Measurements from ENCODE around the gene DDX59. TPM values are rescaled to one million over a fixed set of nuclear protein-coding genes. Genes with fewer than 3 reads are reported as not detected.
A peak's percentile ranks its signal among the peaks of the same experiment; 100 is the strongest.

DDX59 gene
- total and polyA plus RNA-seq, 4 donors, result 20.9 to 28.7 (median 23.1) TPM

DNA sequence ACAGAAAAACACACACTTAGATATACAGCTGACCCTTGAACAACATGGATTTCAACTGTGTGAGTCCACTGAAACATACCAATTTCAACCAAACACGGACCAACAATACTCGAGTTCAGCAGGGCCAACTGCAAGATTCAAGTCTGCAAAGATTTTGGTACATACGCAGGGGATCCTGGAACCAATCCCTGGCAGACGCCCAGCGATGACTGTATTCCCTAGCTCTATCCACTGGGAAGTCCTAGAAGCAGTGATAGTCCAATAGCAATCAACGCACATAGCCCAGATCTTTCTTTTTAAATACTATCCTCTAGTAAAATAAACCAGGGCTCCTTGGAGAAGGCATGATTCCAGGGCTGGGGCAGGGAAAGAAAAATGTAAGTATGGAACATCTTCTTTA, 9.0 kb downstream of the DDX59 start:
- ATAC-seq (ENCODE audit: low FRiP score), result peak; percentile 49
- H3K4me3 ChIP-seq (ENCODE audit: low read length in 2 of 2), result no peak overlapping the region
- WGBS, 2 donors, result 50 to 60% methylated on average over 6 of the region's 6 CpGs
- H3K27ac ChIP-seq (ENCODE audit: low read depth in 1 of 2, low read length in 2 of 2), result no peak overlapping the region
- peak; percentile 68 to 89 for DNase-seq
- peaks cover 0 to 8% of the 10 kb centered on the region in 2 donors for H3K4me1 ChIP-seq (ENCODE audit: control insufficient read depth in 1 of 2, insufficient read depth in 2 of 2, low read length in 2 of 2)
- no peaks in the 10 kb centered on the region for H3K9me3 ChIP-seq (ENCODE audit: control insufficient read depth, low read length)
- peaks cover 4% of the 10 kb centered on the region in 2 donors for H3K36me3 ChIP-seq (ENCODE audit: control insufficient read depth in 1 of 2, insufficient read depth in 2 of 2, low read length in 1 of 2)
- H3K27me3 ChIP-seq (ENCODE audit: control insufficient read depth in 1 of 2, insufficient read depth in 2 of 2, low read length in 1 of 2), result no peaks in the 10 kb centered on the region
- intact Hi-C loops (cut with DNase I), result no loop called here

DNA sequence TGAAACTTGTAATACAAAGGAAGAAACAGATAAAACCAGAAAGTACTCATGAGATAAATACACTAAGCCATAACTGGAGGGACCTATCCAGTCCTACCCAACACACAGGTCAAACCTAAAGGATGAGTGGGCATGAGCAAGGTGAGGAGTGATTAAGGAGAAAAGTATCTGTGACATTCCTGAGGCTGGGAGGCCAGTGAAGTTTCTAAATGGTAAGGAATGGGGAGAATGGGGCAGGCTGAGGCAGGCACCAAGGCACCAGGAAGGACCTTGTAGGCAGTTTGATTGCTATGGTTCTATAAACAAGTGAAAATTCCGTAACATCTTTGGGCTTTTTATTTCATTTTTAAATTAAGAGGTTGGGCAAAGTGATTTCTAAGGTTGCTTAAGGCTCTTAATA, 10.4 kb downstream of the DDX59 start:
- Histone ChIP-seq H3K27me3 (ENCODE audit: control insufficient read depth in 1 of 2, insufficient read depth in 2 of 2, low read length in 1 of 2) (no peaks in the 10 kb centered on the region), H3K9me3 (ENCODE audit: control insufficient read depth, low read length) (no peaks in the 10 kb centered on the region), H3K4me1 (ENCODE audit: control insufficient read depth in 1 of 2, insufficient read depth in 2 of 2, low read length in 2 of 2) (peaks cover 0 to 5% of the 10 kb centered on the region in 2 donors), H3K27ac (ENCODE audit: low read depth in 1 of 2, low read length in 2 of 2) (no peak overlapping the region), H3K4me3 (ENCODE audit: low read length in 2 of 2) (no peak overlapping the region), H3K36me3 (ENCODE audit: control insufficient read depth in 1 of 2, insufficient read depth in 2 of 2, low read length in 1 of 2) (peaks cover 4% of the 10 kb centered on the region in 2 donors)
- WGBS, 2 donors, result 89 to 96% methylated on average over 1 of the region's 1 CpG
- ATAC-seq (ENCODE audit: low FRiP score), result no peak
- no peak for DNase-seq
- intact Hi-C loops (cut with DNase I), result no loop called here

DNA sequence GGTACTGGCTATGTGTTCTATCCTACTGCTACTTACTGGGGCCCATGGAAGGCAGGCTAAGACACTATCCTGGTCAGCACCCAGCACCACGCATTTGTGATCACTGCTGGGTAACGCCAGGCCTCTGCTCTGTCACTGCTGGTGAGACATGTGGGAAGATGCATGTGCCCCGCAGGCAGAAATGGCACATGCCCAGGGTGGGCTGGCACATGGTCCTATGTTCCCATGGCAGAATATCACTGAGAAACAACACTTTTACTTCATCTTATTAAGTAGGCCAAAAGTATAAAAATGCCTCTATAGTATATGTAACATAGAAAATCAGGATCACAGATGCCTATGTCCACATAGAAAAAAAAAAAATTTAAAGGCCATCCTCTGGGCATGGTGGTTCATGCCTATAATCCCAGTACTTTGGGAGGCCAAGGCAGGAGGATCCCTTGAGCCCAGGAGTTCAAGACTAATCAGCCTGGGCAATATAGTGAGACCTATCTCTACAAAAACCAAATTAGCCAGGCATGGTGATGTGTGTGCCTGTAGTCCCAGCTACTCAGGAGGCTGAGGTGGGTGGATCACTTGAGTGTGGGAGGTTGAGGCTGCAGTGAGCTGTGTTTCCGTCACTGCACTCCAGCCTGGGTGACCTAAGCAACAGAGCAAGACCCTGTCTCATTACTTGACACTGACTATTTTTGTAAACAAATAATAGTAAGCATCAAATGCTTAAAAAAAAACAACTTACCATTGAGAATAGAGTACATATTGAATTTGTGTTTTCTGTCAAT, 11.5 kb downstream of the DDX59 start:
- 93 to 96% methylated on average over 4 of the region's 4 CpGs for WGBS, 2 donors
- Histone ChIP-seq H3K4me3 (ENCODE audit: low read length in 2 of 2) (no peak overlapping the region), H3K27ac (ENCODE audit: low read depth in 1 of 2, low read length in 2 of 2) (no peak overlapping the region), H3K4me1 (ENCODE audit: control insufficient read depth in 1 of 2, insufficient read depth in 2 of 2, low read length in 2 of 2) (no peaks in the 10 kb centered on the region), H3K9me3 (ENCODE audit: control insufficient read depth, low read length) (no peaks in the 10 kb centered on the region), H3K27me3 (ENCODE audit: control insufficient read depth in 1 of 2, insufficient read depth in 2 of 2, low read length in 1 of 2) (no peaks in the 10 kb centered on the region), H3K36me3 (ENCODE audit: control insufficient read depth in 1 of 2, insufficient read depth in 2 of 2, low read length in 1 of 2) (peaks cover 4 to 5% of the 10 kb centered on the region in 2 donors)
- intact Hi-C loops (cut with DNase I), result no loop called here
- ATAC-seq (ENCODE audit: low FRiP score) (no peak), DNase-seq (no peak)

DNA sequence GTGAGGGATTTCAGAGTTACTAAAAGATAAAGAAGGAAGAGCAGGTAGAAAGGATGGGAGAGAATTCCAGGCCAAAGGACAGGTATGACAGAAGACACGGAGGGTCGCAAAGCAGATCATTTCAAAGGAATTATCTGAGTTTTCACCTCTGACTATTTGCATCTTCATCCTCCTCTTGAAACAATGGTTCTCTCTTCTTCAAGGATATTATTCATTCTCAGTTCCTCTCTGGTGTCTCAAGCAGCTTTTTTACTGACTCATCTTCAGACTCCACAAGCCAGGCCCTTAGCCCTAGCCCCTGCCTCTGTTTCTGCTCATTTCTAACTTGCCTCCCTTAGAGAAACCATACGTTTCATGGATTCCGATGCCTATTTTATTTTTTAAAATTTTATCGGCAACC, 15.0 kb downstream of the DDX59 start:
- H3K9me3 ChIP-seq (ENCODE audit: control insufficient read depth, low read length), result no peaks in the 10 kb centered on the region
- intact Hi-C loops (cut with DNase I), result no loop called here
- no peaks in the 10 kb centered on the region for H3K27me3 ChIP-seq (ENCODE audit: control insufficient read depth in 1 of 2, insufficient read depth in 2 of 2, low read length in 1 of 2)
- no peaks in the 10 kb centered on the region for H3K4me1 ChIP-seq (ENCODE audit: control insufficient read depth in 1 of 2, insufficient read depth in 2 of 2, low read length in 2 of 2)
- ATAC-seq (ENCODE audit: low FRiP score) (no peak), DNase-seq (no peak)
- WGBS, 2 donors, result 95 to 97% methylated on average over 5 of the region's 5 CpGs
- no peak overlapping the region for H3K4me3 ChIP-seq (ENCODE audit: low read length in 2 of 2)
- peaks cover 7% of the 10 kb centered on the region in 2 donors for H3K36me3 ChIP-seq (ENCODE audit: control insufficient read depth in 1 of 2, insufficient read depth in 2 of 2, low read length in 1 of 2)
- H3K27ac ChIP-seq (ENCODE audit: low read depth in 1 of 2, low read length in 2 of 2), result no peak overlapping the region

DNA sequence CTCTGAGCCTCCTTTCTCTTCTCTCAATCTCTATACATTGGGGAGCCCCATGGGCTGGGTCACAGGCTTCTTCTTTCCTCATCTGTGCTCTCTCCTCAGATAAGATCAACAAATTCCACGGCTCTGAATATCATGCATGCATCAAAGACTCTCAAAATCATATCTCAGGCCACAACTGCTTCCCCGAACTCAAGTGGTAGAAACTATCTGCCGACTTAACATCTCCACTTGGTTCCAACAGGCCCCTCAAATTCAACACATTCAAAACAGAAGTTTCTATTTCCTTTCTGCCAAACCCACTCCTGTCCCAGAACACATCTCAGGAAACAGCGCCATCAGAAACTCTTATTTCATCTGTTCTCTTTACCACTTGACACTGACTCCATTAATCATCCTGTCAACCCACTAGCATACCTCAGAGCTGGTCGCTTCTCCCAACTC, 16.7 kb downstream of the DDX59 start:
- peaks cover 5 to 7% of the 10 kb centered on the region in 2 donors for H3K36me3 ChIP-seq (ENCODE audit: control insufficient read depth in 1 of 2, insufficient read depth in 2 of 2, low read length in 1 of 2)
- no peak for ATAC-seq (ENCODE audit: low FRiP score)
- intact Hi-C loops (cut with DNase I), result no loop called here
- no peaks in the 10 kb centered on the region for H3K9me3 ChIP-seq (ENCODE audit: control insufficient read depth, low read length)
- H3K27me3 ChIP-seq (ENCODE audit: control insufficient read depth in 1 of 2, insufficient read depth in 2 of 2, low read length in 1 of 2), result no peaks in the 10 kb centered on the region
- no peak overlapping the region for H3K4me3 ChIP-seq (ENCODE audit: low read length in 2 of 2)
- no peaks in the 10 kb centered on the region for H3K4me1 ChIP-seq (ENCODE audit: control insufficient read depth in 1 of 2, insufficient read depth in 2 of 2, low read length in 2 of 2)
- DNase-seq, result no peak
- WGBS, 2 donors, result 77 to 82% methylated on average over 5 of the region's 5 CpGs
- H3K27ac ChIP-seq (ENCODE audit: low read depth in 1 of 2, low read length in 2 of 2), result no peak overlapping the region

DNA sequence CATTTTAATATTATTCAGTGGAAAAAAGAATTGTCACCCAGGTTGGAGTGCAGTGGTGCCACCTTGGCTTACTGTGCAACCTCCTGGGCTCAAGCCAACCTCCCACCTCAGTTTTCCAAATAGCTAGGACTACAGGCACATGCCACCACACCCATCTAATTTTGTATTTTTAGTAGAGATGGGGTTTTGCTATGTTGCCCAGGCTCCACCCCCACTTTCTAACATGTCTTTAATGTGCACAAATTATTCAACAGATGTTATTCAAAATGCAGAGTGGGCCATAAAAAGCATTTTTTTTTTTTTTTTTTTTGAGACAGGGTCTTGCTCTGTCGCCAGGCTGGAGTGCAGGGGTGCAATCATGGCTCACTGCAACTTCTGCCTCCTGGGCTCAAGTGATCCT, 17.3 kb downstream of the DDX59 start:
- H3K36me3 ChIP-seq (ENCODE audit: control insufficient read depth in 1 of 2, insufficient read depth in 2 of 2, low read length in 1 of 2), result peaks cover 3 to 7% of the 10 kb centered on the region in 2 donors
- 100% methylated on average over 1 of the region's 1 CpG for WGBS, 2 donors

DNA sequence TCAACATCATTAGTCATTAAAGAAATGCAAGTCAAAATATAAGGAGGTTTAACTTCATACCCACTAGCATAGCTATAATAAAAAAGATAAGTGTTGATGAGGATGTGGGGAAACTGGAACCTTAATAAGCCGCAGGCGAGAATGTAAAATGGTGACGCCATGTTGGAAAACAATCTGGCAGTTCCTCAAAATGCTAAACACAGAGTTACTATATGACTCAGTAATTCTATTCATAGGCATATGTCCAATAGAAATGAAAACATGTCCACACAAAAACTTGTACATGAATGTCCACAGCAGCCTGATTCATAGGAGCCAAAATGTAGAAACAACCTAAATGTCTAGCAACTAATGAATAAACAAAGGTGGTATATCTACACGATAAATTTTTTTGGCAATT, 23.2 kb downstream of the DDX59 start:
- H3K9me3 ChIP-seq (ENCODE audit: control insufficient read depth, low read length), result no peaks in the 10 kb centered on the region
- 94 to 97% methylated on average over 4 of the region's 4 CpGs for WGBS, 2 donors
- peaks cover 1 to 3% of the 10 kb centered on the region in 2 donors for H3K36me3 ChIP-seq (ENCODE audit: control insufficient read depth in 1 of 2, insufficient read depth in 2 of 2, low read length in 1 of 2)
- no peaks in the 10 kb centered on the region for H3K4me1 ChIP-seq (ENCODE audit: control insufficient read depth in 1 of 2, insufficient read depth in 2 of 2, low read length in 2 of 2)
- H3K27me3 ChIP-seq (ENCODE audit: control insufficient read depth in 1 of 2, insufficient read depth in 2 of 2, low read length in 1 of 2), result no peaks in the 10 kb centered on the region
- no peak overlapping the region for H3K27ac ChIP-seq (ENCODE audit: low read depth in 1 of 2, low read length in 2 of 2)
- intact Hi-C loops (cut with DNase I), result no loop called here
- no peak for ATAC-seq (ENCODE audit: low FRiP score)
- H3K4me3 ChIP-seq (ENCODE audit: low read length in 2 of 2), result no peak overlapping the region
- no peak for DNase-seq

More for the DNA sequence above, 17.3 kb downstream of the DDX59 start:
- ATAC-seq (ENCODE audit: low FRiP score) (no peak), DNase-seq (no peak)
- no peak overlapping the region for H3K27ac ChIP-seq (ENCODE audit: low read depth in 1 of 2, low read length in 2 of 2)
- intact Hi-C loops (cut with DNase I), result no loop called here
- H3K4me3 ChIP-seq (ENCODE audit: low read length in 2 of 2), result no peak overlapping the region
- H3K4me1 ChIP-seq (ENCODE audit: control insufficient read depth in 1 of 2, insufficient read depth in 2 of 2, low read length in 2 of 2), result no peaks in the 10 kb centered on the region
- H3K27me3 ChIP-seq (ENCODE audit: control insufficient read depth in 1 of 2, insufficient read depth in 2 of 2, low read length in 1 of 2), result no peaks in the 10 kb centered on the region
- no peaks in the 10 kb centered on the region for H3K9me3 ChIP-seq (ENCODE audit: control insufficient read depth, low read length)

DNA sequence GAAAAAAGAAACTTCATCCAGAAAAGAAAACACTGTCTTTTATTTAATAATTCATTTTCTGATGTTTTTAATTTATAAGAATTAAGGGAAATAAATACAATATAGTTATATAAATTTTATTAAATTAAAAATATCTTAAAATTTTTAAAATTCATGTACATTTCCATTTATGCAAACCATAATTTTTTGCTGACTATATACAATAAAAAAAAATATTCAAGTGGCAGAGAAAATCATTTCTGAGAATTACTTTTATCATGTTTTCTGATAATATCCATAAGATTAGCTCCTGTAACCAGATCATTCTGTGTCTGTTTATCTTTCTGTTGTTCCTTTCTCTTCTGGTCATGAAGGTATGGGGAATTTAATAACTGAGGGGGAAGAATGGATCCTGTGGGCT, 25.7 kb downstream of the DDX59 start:
- intact Hi-C loops (cut with DNase I), result no loop called here

DNA sequence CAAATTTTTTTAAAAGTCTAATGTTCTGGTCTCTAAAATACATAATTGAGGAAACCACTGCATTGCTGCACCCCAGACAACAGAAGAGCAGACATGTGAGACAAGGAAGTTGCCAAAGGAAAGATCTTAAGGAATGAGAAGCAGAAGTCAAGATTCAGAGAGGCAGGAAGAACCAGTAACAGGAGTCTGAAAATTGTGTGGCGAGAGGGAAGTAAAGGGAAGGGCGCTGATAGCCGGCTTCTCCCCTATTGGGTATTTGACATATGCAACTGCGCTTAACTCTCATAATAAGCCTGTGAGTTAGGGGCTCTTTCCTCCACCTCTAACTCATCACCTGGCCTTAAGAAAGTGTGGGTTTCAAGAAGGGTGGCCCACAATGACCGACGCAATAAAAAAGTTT, 27.2 kb downstream of the DDX59 start:
- no peak for DNase-seq
- 86 to 88% methylated on average over 6 of the region's 6 CpGs for WGBS, 2 donors
- intact Hi-C loops (cut with DNase I), result no loop called here
- Histone ChIP-seq H3K4me3 (ENCODE audit: low read length in 2 of 2) (no peak overlapping the region), H3K4me1 (ENCODE audit: control insufficient read depth in 1 of 2, insufficient read depth in 2 of 2, low read length in 2 of 2) (no peaks in the 10 kb centered on the region), H3K36me3 (ENCODE audit: control insufficient read depth in 1 of 2, insufficient read depth in 2 of 2, low read length in 1 of 2) (no peaks in the 10 kb centered on the region), H3K27ac (ENCODE audit: low read depth in 1 of 2, low read length in 2 of 2) (no peak overlapping the region), H3K9me3 (ENCODE audit: control insufficient read depth, low read length) (no peaks in the 10 kb centered on the region), H3K27me3 (ENCODE audit: control insufficient read depth in 1 of 2, insufficient read depth in 2 of 2, low read length in 1 of 2) (no peaks in the 10 kb centered on the region)
- no peak for ATAC-seq (ENCODE audit: low FRiP score)

More for the DNA sequence above, 25.7 kb downstream of the DDX59 start:
- Histone ChIP-seq H3K4me3 (ENCODE audit: low read length in 2 of 2) (no peak overlapping the region), H3K4me1 (ENCODE audit: control insufficient read depth in 1 of 2, insufficient read depth in 2 of 2, low read length in 2 of 2) (no peaks in the 10 kb centered on the region), H3K27ac (ENCODE audit: low read depth in 1 of 2, low read length in 2 of 2) (no peak overlapping the region), H3K9me3 (ENCODE audit: control insufficient read depth, low read length) (no peaks in the 10 kb centered on the region), H3K36me3 (ENCODE audit: control insufficient read depth in 1 of 2, insufficient read depth in 2 of 2, low read length in 1 of 2) (no peaks in the 10 kb centered on the region), H3K27me3 (ENCODE audit: control insufficient read depth in 1 of 2, insufficient read depth in 2 of 2, low read length in 1 of 2) (no peaks in the 10 kb centered on the region)
- DNase-seq (no peak), ATAC-seq (ENCODE audit: low FRiP score) (no peak)

All from aorta (tissue), 5 donors.